HepG2 (cell line): Measurements from ENCODE around the gene SIAH2.

Experiments used
- ZBTB20 ChIP-seq: sonication (generic); formaldehyde crosslinking; IDR thresholded peaks from 2 replicates; pipeline ENCODE4 v1.8.1; 2023; ENCODE audit warnings: missing genetic modification reagents, low read depth, mild to moderate bottlenecking, borderline replicate concordance
- ZFP37 ChIP-seq: sonication (generic); formaldehyde crosslinking; IDR thresholded peaks from 2 replicates; pipeline ENCODE4 v1.4.0; 2020; ENCODE audit warnings: missing genetic modification reagents, borderline replicate concordance
- ZNF160 ChIP-seq: sonication (generic); formaldehyde crosslinking; IDR thresholded peaks from 2 replicates; pipeline ENCODE4 v1.8.0; 2022; ENCODE audit warnings: mild to moderate bottlenecking, inconsistent platforms, missing genetic modification reagents
- TF ChIP-seq, protein P1 (sequence below): sonication (generic); formaldehyde crosslinking; IDR thresholded peaks from 2 replicates; pipeline ENCODE4 v1.8.1; 2023; ENCODE audit warnings: mild to moderate bottlenecking, inconsistent platforms, moderate library complexity, missing genetic modification reagents, borderline replicate concordance

- TF ChIP-seq, protein P1, sequence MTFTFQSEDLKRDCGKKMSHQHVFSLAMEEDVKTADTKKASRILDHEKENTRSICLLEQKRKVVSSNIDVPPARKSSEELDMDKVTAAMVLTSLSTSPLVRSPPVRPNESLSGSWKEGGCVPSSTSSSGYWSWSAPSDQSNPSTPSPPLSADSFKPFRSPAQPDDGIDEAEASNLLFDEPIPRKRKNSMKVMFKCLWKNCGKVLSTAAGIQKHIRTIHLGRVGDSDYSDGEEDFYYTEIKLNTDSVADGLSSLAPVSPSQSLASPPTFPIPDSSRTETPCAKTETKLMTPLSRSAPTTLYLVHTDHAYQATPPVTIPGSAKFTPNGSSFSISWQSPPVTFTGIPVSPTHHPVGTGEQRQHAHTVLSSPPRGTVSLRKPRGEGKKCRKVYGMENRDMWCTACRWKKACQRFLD (CRISPR knock-in tag), result no peak
- TF ChIP-seq ZFP37 (CRISPR knock-in tag) (no peak), ZNF160 (CRISPR knock-in tag) (no peak), ZBTB20 (no peak)
Observed at GRCh38 chr3:150734795-150735119, 28.2 kb downstream of the SIAH2 start.
